ENCODE results near the gene TSPEAR. TPM values are rescaled to one million over a fixed set of nuclear protein-coding genes. Genes with fewer than 3 reads are reported as not detected.
"Not testable (repeated sequence)": the region's sequence is repeated elsewhere in the genome, so short reads cannot be mapped to it uniquely, and the experiment has no call there.

Gene TSPEAR
- polyA plus RNA-seq, 4 donors = 0.09 to 0.53 (median 0.27) TPM; not detected in 1

DNA sequence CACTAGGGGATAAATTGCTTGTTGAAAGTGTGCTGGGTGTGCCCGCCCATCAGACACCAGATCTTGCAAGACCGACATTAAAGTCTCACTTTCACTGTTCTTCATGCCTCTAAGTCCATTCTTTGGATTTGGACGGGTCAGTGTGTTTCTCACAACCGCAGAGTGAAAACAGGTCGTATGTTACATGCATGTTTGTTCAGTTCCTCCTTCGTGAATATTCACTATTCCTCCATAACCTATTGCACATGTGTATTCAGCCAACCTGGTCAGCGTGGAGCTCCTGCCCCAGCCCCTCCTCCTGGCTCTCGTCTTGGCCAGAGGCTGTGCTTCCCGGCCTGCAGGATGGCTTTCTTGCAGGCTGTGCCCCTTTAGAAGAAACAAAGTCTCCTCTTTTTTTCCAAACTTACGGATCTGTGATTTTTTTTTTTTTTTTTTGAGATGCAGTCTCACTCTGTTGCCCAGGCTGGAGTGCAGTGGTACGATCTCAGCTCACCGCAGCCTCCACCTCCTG lies 116.9 kb downstream of the TSPEAR start:
- 71 to 78% (median 72%) methylated on average over 12 of the region's 12 CpGs for WGBS, 3 donors
- no peaks in the 10 kb centered on the region for H3K4me1 ChIP-seq (ENCODE audit: control insufficient read depth in 3 of 3, insufficient read depth in 2 of 3, low read depth in 1 of 3, low read length in 2 of 3)
- H3K27me3 ChIP-seq (ENCODE audit: control insufficient read depth in 3 of 3, insufficient read depth in 3 of 3, low read length in 3 of 3) = peaks cover 0 to 6% (median 0%) of the 10 kb centered on the region in 3 donors
- H3K9me3 ChIP-seq (ENCODE audit: control insufficient read depth in 2 of 2, insufficient read depth in 1 of 2, low read depth in 1 of 2, low read length in 1 of 2) = peaks cover 0 to 3% of the 10 kb centered on the region in 2 donors
- no peak for DNase-seq
- no peak overlapping the region for H3K4me3 ChIP-seq (ENCODE audit: low read depth in 1 of 3, low read length in 3 of 3)
- H3K36me3 ChIP-seq (ENCODE audit: control insufficient read depth in 3 of 3, insufficient read depth in 2 of 3, low read depth in 1 of 3, low read length in 3 of 3) = no peaks in the 10 kb centered on the region
- H3K27ac ChIP-seq (ENCODE audit: low read depth in 1 of 3, low read length in 2 of 3) = no peak overlapping the region
- FAIRE-seq = no peak

DNA sequence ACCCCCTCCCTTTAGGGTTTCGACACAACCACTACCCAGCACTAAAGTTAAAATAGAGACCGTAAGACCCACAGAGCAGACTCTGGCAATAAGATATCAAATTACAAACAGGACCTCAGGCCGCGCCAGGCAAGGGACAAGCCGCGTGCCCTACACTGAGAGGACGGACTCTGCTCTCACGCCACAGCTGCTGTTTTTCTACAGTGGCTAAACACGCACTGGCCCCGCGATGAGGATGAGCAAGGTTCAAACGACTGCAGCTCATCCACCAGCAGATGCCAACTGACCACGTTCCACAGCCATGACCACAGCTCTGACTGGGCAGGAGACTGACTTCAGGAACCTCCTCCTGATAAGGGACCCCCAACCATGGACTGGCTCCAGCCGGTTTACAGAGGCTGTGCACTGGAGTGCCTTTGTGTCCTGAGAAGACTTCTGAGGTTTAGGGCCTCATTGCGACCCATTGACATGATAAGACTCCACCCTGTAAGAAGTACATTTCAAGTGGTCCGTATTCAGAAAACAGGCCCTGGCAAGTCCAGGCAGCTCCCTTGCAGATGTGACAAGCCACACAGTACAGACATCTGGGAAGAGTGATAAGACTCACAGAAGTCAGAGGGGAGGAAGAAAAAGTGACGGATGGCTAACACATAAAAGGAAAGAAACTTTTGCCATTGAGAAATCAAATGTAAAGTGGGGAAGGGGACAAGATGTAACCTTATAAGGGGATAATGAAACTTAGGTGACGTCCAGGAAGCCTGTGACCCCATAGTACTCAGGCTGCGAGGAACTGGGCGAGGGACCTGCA lies 117.6 kb downstream of the TSPEAR start:
- Histone ChIP-seq H3K4me3 (ENCODE audit: low read depth in 1 of 3, low read length in 3 of 3) (no peak overlapping the region), H3K27ac (ENCODE audit: low read depth in 1 of 3, low read length in 2 of 3) (no peak overlapping the region), H3K27me3 (ENCODE audit: control insufficient read depth in 3 of 3, insufficient read depth in 3 of 3, low read length in 3 of 3) (peaks cover 0 to 6% (median 4%) of the 10 kb centered on the region in 3 donors), H3K4me1 (ENCODE audit: control insufficient read depth in 3 of 3, insufficient read depth in 2 of 3, low read depth in 1 of 3, low read length in 2 of 3) (no peaks in the 10 kb centered on the region), H3K36me3 (ENCODE audit: control insufficient read depth in 3 of 3, insufficient read depth in 2 of 3, low read depth in 1 of 3, low read length in 3 of 3) (no peaks in the 10 kb centered on the region), H3K9me3 (ENCODE audit: control insufficient read depth in 2 of 2, insufficient read depth in 1 of 2, low read depth in 1 of 2, low read length in 1 of 2) (no peaks in the 10 kb centered on the region)
- DNase-seq (no peak), FAIRE-seq (no peak)
- WGBS, 3 donors = 29 to 56% (median 40%) methylated on average over 20 of the region's 20 CpGs

DNA sequence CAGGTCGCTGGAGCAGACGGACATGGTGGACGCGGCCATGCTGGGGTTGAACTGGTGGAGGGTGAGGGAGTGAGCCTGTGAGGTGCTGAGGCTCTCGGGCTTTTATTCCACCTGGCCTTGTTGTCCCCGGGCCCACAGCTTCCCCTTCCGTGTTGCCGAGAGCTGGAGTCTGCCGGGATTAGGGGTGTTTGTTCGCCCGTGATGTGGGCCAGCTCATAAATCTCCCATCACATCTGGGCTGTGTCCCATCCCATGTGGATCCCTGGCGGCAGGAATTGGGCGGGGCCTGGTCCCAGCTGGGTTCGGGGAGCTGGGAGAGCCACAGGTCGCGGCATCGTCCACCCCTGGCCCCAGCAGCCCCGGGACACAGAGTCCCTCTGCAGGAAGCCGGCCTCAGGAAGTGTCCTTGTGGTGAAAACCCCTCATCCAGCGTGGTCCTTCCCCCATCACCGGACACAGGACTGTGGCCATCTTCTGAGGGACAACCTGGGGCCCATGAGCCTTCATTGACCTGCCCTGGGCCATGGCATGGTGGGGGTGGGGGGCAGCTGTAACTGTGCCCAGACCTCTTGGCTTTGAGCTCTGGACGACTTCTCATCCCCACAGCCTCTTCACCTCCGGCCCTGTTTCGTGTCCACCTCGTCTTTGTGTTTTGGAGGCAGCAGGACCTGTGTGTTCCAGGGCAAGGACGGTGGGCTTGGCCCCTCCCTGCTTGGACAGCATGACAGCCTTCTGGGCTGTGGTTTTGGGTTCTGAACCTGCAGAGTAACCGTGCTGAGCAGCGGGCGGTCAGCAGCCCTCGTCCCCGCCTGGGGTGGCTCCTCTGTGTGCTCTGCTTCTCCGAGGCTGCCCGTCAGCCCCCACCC lies 118.7 kb downstream of the TSPEAR start, which contains the start of gene KRTAP10-6:
KRTAP10-6 (minus strand) TSS at position 60 of the 866 bp plus-strand sequence; CDS start at position 39, 21 bp downstream.
- Histone ChIP-seq H3K36me3 (ENCODE audit: control insufficient read depth in 3 of 3, insufficient read depth in 2 of 3, low read depth in 1 of 3, low read length in 3 of 3) (no peaks in the 10 kb centered on the region), H3K27me3 (ENCODE audit: control insufficient read depth in 3 of 3, insufficient read depth in 3 of 3, low read length in 3 of 3) (peaks cover 0 to 6% (median 4%) of the 10 kb centered on the region in 3 donors), H3K9me3 (ENCODE audit: control insufficient read depth in 2 of 2, insufficient read depth in 1 of 2, low read depth in 1 of 2, low read length in 1 of 2) (no peaks in the 10 kb centered on the region), H3K27ac (ENCODE audit: low read depth in 1 of 3, low read length in 2 of 3) (no peak within 1 kb of the TSS), H3K4me3 (ENCODE audit: low read depth in 1 of 3, low read length in 3 of 3) (no peak within 1 kb of the TSS), H3K4me1 (ENCODE audit: control insufficient read depth in 3 of 3, insufficient read depth in 2 of 3, low read depth in 1 of 3, low read length in 2 of 3) (no peaks in the 10 kb centered on the region)
- no peak for DNase-seq
- 55 to 61% (median 61%) methylated on average over 31 to 33 of the region's 33 CpGs for WGBS, 3 donors
- FAIRE-seq = no peak

DNA sequence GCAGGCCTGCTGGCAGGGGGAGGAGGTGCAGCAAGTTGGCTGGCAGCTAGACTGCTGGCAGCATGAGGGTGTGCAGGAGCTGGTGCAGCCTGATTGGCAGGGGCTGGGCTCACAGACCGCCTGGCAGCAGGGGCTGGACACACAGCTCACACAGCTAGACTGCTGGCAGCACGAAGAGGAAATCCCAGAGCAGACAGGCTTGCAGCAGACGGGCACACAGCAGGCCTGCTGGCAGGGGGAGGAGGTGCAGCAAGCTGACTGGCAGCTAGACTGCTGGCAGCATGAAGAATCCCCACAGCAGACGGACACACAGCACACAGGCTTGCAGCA lies 119.6 kb downstream of the TSPEAR start:
- WGBS, 3 donors = 20 to 59% (median 42%) methylated on average over 4 of the region's 4 CpGs
- H3K27me3 ChIP-seq (ENCODE audit: control insufficient read depth in 3 of 3, insufficient read depth in 3 of 3, low read length in 3 of 3); H3K36me3 ChIP-seq (ENCODE audit: control insufficient read depth in 3 of 3, insufficient read depth in 2 of 3, low read depth in 1 of 3, low read length in 3 of 3); DNase-seq; H3K27ac ChIP-seq (ENCODE audit: low read depth in 1 of 3, low read length in 2 of 3); H3K4me1 ChIP-seq (ENCODE audit: control insufficient read depth in 3 of 3, insufficient read depth in 2 of 3, low read depth in 1 of 3, low read length in 2 of 3); H3K9me3 ChIP-seq (ENCODE audit: control insufficient read depth in 2 of 2, insufficient read depth in 1 of 2, low read depth in 1 of 2, low read length in 1 of 2); H3K4me3 ChIP-seq (ENCODE audit: low read depth in 1 of 3, low read length in 3 of 3); FAIRE-seq: not testable (repeated sequence)

DNA sequence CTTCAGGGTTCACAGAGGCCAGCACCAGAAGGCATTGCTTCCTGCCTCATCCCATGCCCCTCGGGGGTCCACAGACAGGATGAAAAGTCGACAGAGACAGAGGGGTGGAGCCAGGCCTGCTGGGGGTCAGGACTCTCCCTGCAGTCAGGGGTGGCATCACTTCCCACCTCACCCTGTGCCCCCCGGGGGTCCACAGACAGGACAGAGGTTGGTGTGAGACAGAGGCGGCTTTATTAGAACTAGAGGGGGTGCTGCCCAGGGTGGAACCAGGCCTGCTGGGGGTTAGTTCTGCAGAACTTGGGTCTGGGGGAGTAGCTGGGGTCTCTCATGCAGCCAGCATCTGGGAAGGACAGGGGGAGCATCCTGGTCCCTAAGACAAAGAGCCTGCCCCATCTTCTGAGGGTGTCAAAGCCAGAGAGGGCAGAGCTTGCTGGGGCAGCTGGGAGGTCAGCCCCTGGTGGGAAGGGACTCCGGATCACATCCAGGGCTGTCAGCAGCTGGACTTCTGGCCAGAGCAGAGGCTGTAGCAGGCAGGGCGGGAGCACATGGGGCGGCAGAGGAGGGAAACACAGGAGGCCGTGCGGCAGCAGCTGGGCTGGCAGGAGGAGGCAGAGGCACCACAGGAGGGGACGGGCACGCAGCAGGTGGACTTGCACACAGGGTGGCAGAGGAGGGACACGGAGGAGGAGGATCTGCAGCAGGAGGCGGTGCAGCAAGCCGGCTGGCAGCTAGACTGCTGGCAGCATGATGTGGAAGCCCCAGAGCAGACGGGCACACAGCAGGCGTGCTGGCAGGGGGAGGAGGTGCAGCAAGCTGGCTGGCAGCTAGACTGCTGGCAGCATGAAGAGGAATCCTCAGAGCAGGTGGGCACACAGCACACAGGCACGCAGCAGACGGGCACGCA lies 120.2 kb downstream of the TSPEAR start:
- not testable (repeated sequence) for FAIRE-seq; H3K36me3 ChIP-seq (ENCODE audit: control insufficient read depth in 3 of 3, insufficient read depth in 2 of 3, low read depth in 1 of 3, low read length in 3 of 3); DNase-seq; H3K27ac ChIP-seq (ENCODE audit: low read depth in 1 of 3, low read length in 2 of 3); H3K4me1 ChIP-seq (ENCODE audit: control insufficient read depth in 3 of 3, insufficient read depth in 2 of 3, low read depth in 1 of 3, low read length in 2 of 3); H3K4me3 ChIP-seq (ENCODE audit: low read depth in 1 of 3, low read length in 3 of 3); H3K27me3 ChIP-seq (ENCODE audit: control insufficient read depth in 3 of 3, insufficient read depth in 3 of 3, low read length in 3 of 3); H3K9me3 ChIP-seq (ENCODE audit: control insufficient read depth in 2 of 2, insufficient read depth in 1 of 2, low read depth in 1 of 2, low read length in 1 of 2)
- 50 to 66% (median 52%) methylated on average over 13 to 18 of the region's 19 CpGs for WGBS, 3 donors

DNA sequence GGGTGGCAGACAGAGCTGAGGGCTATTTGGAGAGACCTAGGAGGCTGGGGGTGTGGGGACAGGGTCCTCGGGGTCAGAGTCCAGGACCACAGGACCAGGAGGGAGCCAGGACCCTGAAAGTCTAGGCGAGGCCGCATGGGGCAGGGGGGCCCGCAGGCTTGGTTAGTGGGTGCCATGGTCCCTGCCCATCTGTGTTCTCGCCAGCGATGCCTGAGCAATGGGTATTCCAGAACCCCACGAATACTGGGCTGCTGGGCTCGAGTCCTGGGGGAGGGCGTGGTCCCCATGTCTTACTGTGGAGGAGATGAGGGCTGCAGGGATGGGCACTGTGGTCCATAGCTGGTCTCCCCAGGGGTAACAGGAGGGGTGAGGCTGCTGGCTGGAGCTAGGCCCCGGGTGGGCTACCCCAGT lies 121.1 kb downstream of the TSPEAR start:
- WGBS, 3 donors = 59 to 80% (median 71%) methylated on average over 8 to 10 of the region's 10 CpGs
- FAIRE-seq (no peak), DNase-seq (no peak)

DNA sequence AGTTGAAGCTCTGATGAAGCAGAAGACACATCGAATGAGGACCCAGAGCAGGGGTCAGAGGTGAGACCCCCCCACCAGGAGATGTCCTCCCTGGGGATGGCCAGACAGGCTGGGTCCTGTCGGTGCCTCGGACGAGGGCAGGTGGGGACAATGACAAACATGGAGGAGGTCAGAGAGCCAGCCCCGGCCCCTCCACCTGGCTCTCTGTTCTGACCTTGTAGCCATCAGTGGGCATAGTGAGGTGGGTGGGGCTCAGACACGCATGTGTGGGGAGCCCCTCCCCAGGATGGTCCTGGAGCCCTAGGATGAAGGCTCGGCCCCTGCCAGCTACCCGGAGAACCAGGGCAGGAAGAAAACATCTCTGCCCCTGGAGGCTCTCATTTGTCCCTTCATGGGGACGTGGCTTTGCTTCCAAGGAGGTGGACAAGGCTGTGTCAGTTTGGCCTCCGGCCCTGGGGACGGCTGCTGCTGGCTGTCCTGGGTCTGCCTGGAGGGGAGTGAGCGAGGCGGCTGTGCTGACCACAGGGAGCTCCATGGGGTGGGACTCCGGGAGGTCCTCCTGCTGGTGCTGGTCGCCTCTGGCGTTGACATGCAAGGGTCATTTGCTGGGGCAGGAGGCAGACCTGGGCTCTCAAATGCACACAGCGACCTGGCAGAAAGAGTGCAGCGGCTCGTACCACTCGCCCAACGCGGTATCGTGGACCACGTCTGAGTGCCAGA lies 121.6 kb downstream of the TSPEAR start:
- 68 to 76% (median 71%) methylated on average over 22 to 24 of the region's 24 CpGs for WGBS, 3 donors
- DNase-seq = no peak
- Histone ChIP-seq H3K4me3 (ENCODE audit: low read depth in 1 of 3, low read length in 3 of 3) (no peak overlapping the region), H3K27ac (ENCODE audit: low read depth in 1 of 3, low read length in 2 of 3) (no peak overlapping the region), H3K36me3 (ENCODE audit: control insufficient read depth in 3 of 3, insufficient read depth in 2 of 3, low read depth in 1 of 3, low read length in 3 of 3) (no peaks in the 10 kb centered on the region), H3K27me3 (ENCODE audit: control insufficient read depth in 3 of 3, insufficient read depth in 3 of 3, low read length in 3 of 3) (peaks cover 0 to 7% (median 6%) of the 10 kb centered on the region in 3 donors), H3K9me3 (ENCODE audit: control insufficient read depth in 2 of 2, insufficient read depth in 1 of 2, low read depth in 1 of 2, low read length in 1 of 2) (no peaks in the 10 kb centered on the region), H3K4me1 (ENCODE audit: control insufficient read depth in 3 of 3, insufficient read depth in 2 of 3, low read depth in 1 of 3, low read length in 2 of 3) (no peaks in the 10 kb centered on the region)
- no peak for FAIRE-seq

More for the DNA sequence above, 121.1 kb downstream of the TSPEAR start:
- Histone ChIP-seq H3K36me3 (ENCODE audit: control insufficient read depth in 3 of 3, insufficient read depth in 2 of 3, low read depth in 1 of 3, low read length in 3 of 3) (no peaks in the 10 kb centered on the region), H3K4me3 (ENCODE audit: low read depth in 1 of 3, low read length in 3 of 3) (no peak overlapping the region), H3K27ac (ENCODE audit: low read depth in 1 of 3, low read length in 2 of 3) (no peak overlapping the region), H3K27me3 (ENCODE audit: control insufficient read depth in 3 of 3, insufficient read depth in 3 of 3, low read length in 3 of 3) (peaks cover 0 to 6% (median 5%) of the 10 kb centered on the region in 3 donors), H3K9me3 (ENCODE audit: control insufficient read depth in 2 of 2, insufficient read depth in 1 of 2, low read depth in 1 of 2, low read length in 1 of 2) (no peaks in the 10 kb centered on the region), H3K4me1 (ENCODE audit: control insufficient read depth in 3 of 3, insufficient read depth in 2 of 3, low read depth in 1 of 3, low read length in 2 of 3) (no peaks in the 10 kb centered on the region)
